ENCODE results near the gene PDGFD. TPM values are rescaled to one million over a fixed set of nuclear protein-coding genes. Genes with fewer than 3 reads are reported as not detected.

PDGFD gene
- total RNA-seq, 1 donor from 2014 or later: 17.2 TPM

DNA sequence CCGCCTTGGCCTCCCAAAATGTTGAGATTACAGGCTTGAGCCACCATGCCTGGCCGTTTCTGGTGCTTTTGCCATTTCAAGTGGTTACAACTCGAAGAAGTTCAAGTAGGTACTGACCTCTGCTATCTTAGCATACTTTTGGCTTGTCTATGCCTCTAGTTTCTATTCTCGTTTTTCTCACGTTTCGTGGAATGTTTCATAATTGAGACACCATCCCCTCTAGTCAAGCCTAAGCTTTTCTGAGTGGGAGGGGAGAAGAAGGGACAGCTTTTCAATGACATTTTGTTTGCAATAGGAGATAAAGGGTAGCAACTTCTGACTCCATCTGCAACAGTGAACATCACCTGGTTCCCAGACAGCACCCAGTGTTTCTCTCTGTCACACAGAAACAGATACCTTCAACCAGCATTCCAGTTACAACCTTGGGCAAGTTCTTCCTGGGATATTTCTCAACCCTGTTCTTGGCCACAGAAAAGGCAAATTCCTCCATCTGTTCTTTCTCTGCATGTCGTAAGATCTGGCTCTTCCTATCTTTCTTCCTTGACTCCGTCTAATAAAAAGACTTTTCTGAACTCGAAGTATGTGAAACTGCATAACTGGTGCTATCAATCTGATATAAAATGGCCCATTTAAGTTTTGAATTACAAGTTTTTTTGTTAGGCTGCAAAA is 102.0 kb downstream of the PDGFD start:
- Mint-ChIP-seq H3K4me3 (ENCODE audit: unreplicated experiment) (no peak overlapping the region), H3K4me1 (ENCODE audit: unreplicated experiment) (no peaks in the 10 kb centered on the region), H3K9me3 (ENCODE audit: unreplicated experiment) (no peaks in the 10 kb centered on the region), H3K36me3 (ENCODE audit: low read depth, unreplicated experiment) (no peaks in the 10 kb centered on the region), H3K27ac (ENCODE audit: unreplicated experiment) (no peak overlapping the region), H3K27me3 (ENCODE audit: unreplicated experiment) (no peaks in the 10 kb centered on the region)
- TF ChIP-seq, protein P1, sequence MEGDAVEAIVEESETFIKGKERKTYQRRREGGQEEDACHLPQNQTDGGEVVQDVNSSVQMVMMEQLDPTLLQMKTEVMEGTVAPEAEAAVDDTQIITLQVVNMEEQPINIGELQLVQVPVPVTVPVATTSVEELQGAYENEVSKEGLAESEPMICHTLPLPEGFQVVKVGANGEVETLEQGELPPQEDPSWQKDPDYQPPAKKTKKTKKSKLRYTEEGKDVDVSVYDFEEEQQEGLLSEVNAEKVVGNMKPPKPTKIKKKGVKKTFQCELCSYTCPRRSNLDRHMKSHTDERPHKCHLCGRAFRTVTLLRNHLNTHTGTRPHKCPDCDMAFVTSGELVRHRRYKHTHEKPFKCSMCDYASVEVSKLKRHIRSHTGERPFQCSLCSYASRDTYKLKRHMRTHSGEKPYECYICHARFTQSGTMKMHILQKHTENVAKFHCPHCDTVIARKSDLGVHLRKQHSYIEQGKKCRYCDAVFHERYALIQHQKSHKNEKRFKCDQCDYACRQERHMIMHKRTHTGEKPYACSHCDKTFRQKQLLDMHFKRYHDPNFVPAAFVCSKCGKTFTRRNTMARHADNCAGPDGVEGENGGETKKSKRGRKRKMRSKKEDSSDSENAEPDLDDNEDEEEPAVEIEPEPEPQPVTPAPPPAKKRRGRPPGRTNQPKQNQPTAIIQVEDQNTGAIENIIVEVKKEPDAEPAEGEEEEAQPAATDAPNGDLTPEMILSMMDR (IDR thresholded peaks at IDR 0.05; ENCODE audit: unreplicated experiment): no peak
- no peak for DNase-seq (ENCODE audit: low spot score)

DNA sequence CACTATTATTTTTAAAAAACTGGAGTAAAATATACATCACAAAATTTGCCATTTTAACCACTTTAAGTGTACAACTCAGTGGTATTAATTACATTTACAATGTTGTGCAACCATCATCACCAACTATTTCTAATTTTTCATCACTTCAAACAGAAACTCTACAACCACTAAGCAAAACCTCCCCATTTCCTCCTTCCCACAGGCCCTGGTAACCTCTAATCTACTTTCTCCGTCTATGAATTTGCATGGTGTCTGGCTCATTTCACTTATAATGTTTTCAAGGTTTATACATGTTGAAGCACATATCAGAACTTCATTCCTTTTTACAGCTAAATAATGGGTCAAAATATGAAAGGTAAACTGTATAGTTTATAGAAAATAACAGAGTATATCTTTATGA is 103.1 kb downstream of the PDGFD start:
- no peak for DNase-seq (ENCODE audit: low spot score)
- H3K4me1 Mint-ChIP-seq (ENCODE audit: unreplicated experiment): no peaks in the 10 kb centered on the region
- no peaks in the 10 kb centered on the region for H3K9me3 Mint-ChIP-seq (ENCODE audit: unreplicated experiment)

DNA sequence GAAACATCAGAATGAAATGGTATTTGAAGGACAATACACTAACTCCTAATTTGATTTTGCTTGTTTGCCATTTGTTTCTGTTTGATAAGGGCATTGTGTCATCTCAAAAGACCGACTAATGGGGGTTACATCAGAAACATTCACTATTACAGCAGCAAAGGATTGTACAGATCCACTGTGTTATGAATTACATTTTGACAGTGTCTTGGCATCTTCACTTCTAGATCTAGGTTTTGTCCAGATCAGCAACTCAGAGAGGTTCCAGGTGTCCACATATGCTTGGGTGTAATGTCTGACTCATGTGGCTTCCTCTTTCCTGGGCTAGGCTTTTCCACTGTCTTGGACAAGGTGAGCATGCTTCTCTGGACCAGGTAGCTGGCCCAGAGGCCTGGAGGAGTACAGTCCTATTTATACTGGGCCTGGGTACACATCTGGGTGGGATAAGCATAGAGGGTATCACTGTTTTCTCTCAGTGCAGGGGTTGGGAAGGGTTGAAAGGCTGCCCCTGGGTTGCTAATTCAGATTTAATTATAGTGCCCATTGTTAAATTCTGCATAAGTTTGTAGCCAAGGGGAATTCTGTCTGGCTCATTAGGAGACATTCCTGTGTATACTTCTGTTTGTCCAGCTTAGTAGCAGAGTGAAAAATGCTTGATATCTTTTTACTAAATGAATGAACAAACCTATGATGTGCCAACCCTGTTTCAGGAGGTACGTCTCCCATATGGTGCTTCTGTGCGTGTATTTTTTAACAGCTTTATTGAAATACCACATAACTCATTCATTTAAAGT is 103.7 kb downstream of the PDGFD start:
- H3K27me3 Mint-ChIP-seq (ENCODE audit: unreplicated experiment): peaks cover 1% of the 10 kb centered on the region
- no peaks in the 10 kb centered on the region for H3K36me3 Mint-ChIP-seq (ENCODE audit: low read depth, unreplicated experiment)
- H3K4me1 Mint-ChIP-seq (ENCODE audit: unreplicated experiment): no peaks in the 10 kb centered on the region
- H3K9me3 Mint-ChIP-seq (ENCODE audit: unreplicated experiment): no peaks in the 10 kb centered on the region
- DNase-seq (ENCODE audit: low spot score): no peak
- no peak overlapping the region for H3K27ac Mint-ChIP-seq (ENCODE audit: unreplicated experiment)
- TF ChIP-seq, protein P1 (IDR thresholded peaks at IDR 0.05; ENCODE audit: unreplicated experiment): no peak
- no peak overlapping the region for H3K4me3 Mint-ChIP-seq (ENCODE audit: unreplicated experiment)

More for the DNA sequence above, 103.1 kb downstream of the PDGFD start:
- Mint-ChIP-seq H3K36me3 (ENCODE audit: low read depth, unreplicated experiment) (no peaks in the 10 kb centered on the region), H3K4me3 (ENCODE audit: unreplicated experiment) (no peak overlapping the region), H3K27me3 (ENCODE audit: unreplicated experiment) (peaks cover 1% of the 10 kb centered on the region), H3K27ac (ENCODE audit: unreplicated experiment) (no peak overlapping the region)
- TF ChIP-seq, protein P1 (IDR thresholded peaks at IDR 0.05; ENCODE audit: unreplicated experiment): no peak

DNA sequence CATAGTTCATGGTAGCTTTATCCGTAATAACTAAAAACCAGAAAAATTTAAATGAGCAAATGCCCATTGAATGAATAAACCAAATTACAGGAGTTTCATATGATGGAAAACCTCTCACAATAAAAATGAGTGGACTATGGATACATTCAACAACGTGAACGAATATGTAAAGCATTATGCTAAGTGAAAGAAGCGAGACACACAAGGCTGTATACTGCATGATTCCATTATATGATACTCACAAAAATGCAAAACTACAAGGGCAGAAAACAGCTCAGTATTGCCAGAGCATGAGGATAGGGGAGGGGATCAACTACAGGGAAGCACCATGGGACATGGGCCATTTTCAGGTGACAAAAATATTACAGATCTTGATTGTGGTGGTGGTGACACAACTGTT is 105.3 kb downstream of the PDGFD start:
- Mint-ChIP-seq H3K4me1 (ENCODE audit: unreplicated experiment) (no peaks in the 10 kb centered on the region), H3K36me3 (ENCODE audit: low read depth, unreplicated experiment) (no peaks in the 10 kb centered on the region), H3K27me3 (ENCODE audit: unreplicated experiment) (peaks cover 1% of the 10 kb centered on the region), H3K4me3 (ENCODE audit: unreplicated experiment) (no peak overlapping the region), H3K27ac (ENCODE audit: unreplicated experiment) (no peak overlapping the region), H3K9me3 (ENCODE audit: unreplicated experiment) (no peaks in the 10 kb centered on the region)
- TF ChIP-seq, protein P1 (IDR thresholded peaks at IDR 0.05; ENCODE audit: unreplicated experiment): no peak
- DNase-seq (ENCODE audit: low spot score): no peak

DNA sequence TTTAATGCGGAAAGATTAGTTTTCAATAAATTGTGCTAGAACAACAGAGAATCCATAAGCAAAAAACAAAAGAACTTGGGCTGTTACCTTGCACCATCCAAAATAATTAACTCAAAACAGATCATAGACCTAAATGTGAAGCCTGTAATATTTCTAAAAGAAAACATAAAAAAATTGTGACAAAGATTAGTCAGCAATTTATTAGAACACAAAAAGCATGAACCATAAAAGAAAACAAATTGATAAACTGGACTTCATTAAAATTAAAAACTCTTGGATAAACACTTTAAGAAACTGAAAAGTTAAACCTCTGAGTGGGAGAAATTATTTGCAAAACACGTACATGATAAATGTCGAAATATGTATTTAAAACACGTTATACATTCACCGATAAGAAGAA is 106.0 kb downstream of the PDGFD start:
- TF ChIP-seq, protein P1 (IDR thresholded peaks at IDR 0.05; ENCODE audit: unreplicated experiment): no peak
- peaks cover 1% of the 10 kb centered on the region for H3K27me3 Mint-ChIP-seq (ENCODE audit: unreplicated experiment)
- no peak overlapping the region for H3K4me3 Mint-ChIP-seq (ENCODE audit: unreplicated experiment)
- no peaks in the 10 kb centered on the region for H3K9me3 Mint-ChIP-seq (ENCODE audit: unreplicated experiment)
- H3K27ac Mint-ChIP-seq (ENCODE audit: unreplicated experiment): no peak overlapping the region
- no peaks in the 10 kb centered on the region for H3K4me1 Mint-ChIP-seq (ENCODE audit: unreplicated experiment)
- H3K36me3 Mint-ChIP-seq (ENCODE audit: low read depth, unreplicated experiment): no peaks in the 10 kb centered on the region
- no peak for DNase-seq (ENCODE audit: low spot score)
